Thyroid gland (tissue), 4 donors: Measurements from ENCODE around the gene DVL2. TPM values are rescaled to one million over a fixed set of nuclear protein-coding genes. Genes with fewer than 3 reads are reported as not detected.

ENCODE experiments used
- DNase-seq, 2 donors: peaks; one replicate each; pipeline ENCODE4 v3.0.0-alpha.2; 2019
- H3K27ac ChIP-seq, 3 donors: fragments of 200-600 bp; sonication (generic); 1 replicate in 2 of 3; 2 replicates in 1 of 3; pipeline ENCODE4 v1.5.1; 2016 to 2019; ENCODE audit warnings: mild to moderate bottlenecking in 1 of 3, moderate library complexity in 1 of 3
- H3K27me3 ChIP-seq: fragments of 200-600 bp; sonication (generic); one replicate; pipeline ENCODE4 v1.5.1; 2019
- H3K36me3 ChIP-seq, 2 donors: fragments of 200-600 bp; sonication (generic); one replicate each; pipeline ENCODE4 v1.5.1; 2016 to 2019
- H3K4me1 ChIP-seq, 2 donors: fragments of 200-600 bp; sonication (generic); one replicate each; pipeline ENCODE4 v1.5.1; 2017 to 2019
- H3K4me3 ChIP-seq, 3 donors: fragments of 200-600 bp; sonication (generic); replicated peaks in 1 of 3; 1 replicate in 2 of 3; 2 replicates in 1 of 3; pipeline ENCODE4 v1.5.1; 2016; ENCODE audit warnings: mild to moderate bottlenecking in 1 of 3
- H3K9me3 ChIP-seq: fragments of 200-600 bp; sonication (generic); one replicate; pipeline ENCODE4 v1.5.1; 2017
- CTCF ChIP-seq, 6 experiments: fragments of 200-600 bp in 3 of 6; fragments of 450-650 bp in 3 of 6; sonication (generic) in 3 of 6; IDR thresholded peaks; one replicate each; pipeline ENCODE4 v1.5.1; 2016 to 2019; ENCODE audit warnings: antibody characterized with exemption in 6 of 6, mild to moderate bottlenecking in 2 of 6, inconsistent platforms in 1 of 6, moderate library complexity in 1 of 6
- POLR2A ChIP-seq, 2 donors: fragments of 450-650 bp; IDR thresholded peaks; one replicate each; pipeline ENCODE4 v1.6.1; 2017; ENCODE audit warnings: antibody characterized with exemption in 2 of 2, mild to moderate bottlenecking in 2 of 2, moderate library complexity in 1 of 2
- WGBS, 2 donors: methylation state at CpG; one replicate each; pipeline ENCODE4 v1.1.5; 2017; 5-methylcytosine and 5-hydroxymethylcytosine counted together
- intact Hi-C: fragments of 100-400 bp; cut with DNase I; formaldehyde crosslinking; loops from one replicate; pipeline ENCODE4 v1.15.1; 2023
- total RNA-seq, 4 donors: library from RNA; depleted of rRNA; stranded (reverse); fragments of >200 nt; gene quantifications; one replicate each; pipeline ENCODE4 v1.2.3, GENCODE V29; 2016

The DVL2 gene
- total RNA-seq, 4 donors from 2014 or later, result 45.3 to 68.6 (median 49.0) TPM

GRCh38 chr17:7205561-7205960, 28.8 kb downstream of the DVL2 start:
- Histone ChIP-seq H3K36me3 (peaks cover 3 to 6% of the 10 kb centered on the region in 2 donors), H3K27ac (peak overlapping the region in 1 of 3 donors; percentile 24), H3K9me3 (no peaks in the 10 kb centered on the region), H3K27me3 (no peaks in the 10 kb centered on the region), H3K4me1 (peaks cover 0 to 8% of the 10 kb centered on the region in 2 donors), H3K4me3 (peak overlapping the region in 1 of 3 donors; percentile 41)
- TF ChIP-seq CTCF (IDR thresholded peaks at IDR 0.05), result no peak
- WGBS, 2 donors, result 45 to 49% methylated on average over 15 of the region's 15 CpGs
- no peak for DNase-seq
- intact Hi-C loops, result no loop called here

GRCh38 chr17:7204828-7205461, 29.4 kb downstream of the DVL2 start:
- intact Hi-C loops, result no loop called here
- H3K4me1 ChIP-seq, result peaks cover 0 to 8% of the 10 kb centered on the region in 2 donors
- H3K9me3 ChIP-seq, result no peaks in the 10 kb centered on the region
- H3K36me3 ChIP-seq, result peaks cover 3 to 6% of the 10 kb centered on the region in 2 donors
- DNase-seq, result peak; percentile 62 to 79
- H3K4me3 ChIP-seq, result peak overlapping the region in 2 of 3 donors; percentile 8 to 41
- WGBS, 2 donors, result 1 to 4% methylated on average over 11 to 26 of the region's 34 CpGs
- peak overlapping the region in 2 of 3 donors; percentile 24 to 45 for H3K27ac ChIP-seq
- TF ChIP-seq POLR2A (IDR thresholded peaks at IDR 0.05) (no peak), CTCF (IDR thresholded peaks at IDR 0.05) (no peak)
- H3K27me3 ChIP-seq, result no peaks in the 10 kb centered on the region

GRCh38 chr17:7204336-7204735, 30.0 kb downstream of the DVL2 start:
- H3K27ac ChIP-seq, result peak overlapping the region in 1 of 3 donors; percentile 24
- peaks cover 3 to 6% of the 10 kb centered on the region in 2 donors for H3K36me3 ChIP-seq
- no peak for TF ChIP-seq CTCF (IDR thresholded peaks at IDR 0.05)
- no peak for TF ChIP-seq POLR2A (IDR thresholded peaks at IDR 0.05)
- DNase-seq, result no peak
- no peaks in the 10 kb centered on the region for H3K27me3 ChIP-seq
- H3K4me1 ChIP-seq, result peaks cover 0 to 8% of the 10 kb centered on the region in 2 donors
- H3K9me3 ChIP-seq, result no peaks in the 10 kb centered on the region
- no peak overlapping the region for H3K4me3 ChIP-seq
- WGBS, 2 donors, result 77 to 79% methylated on average over 15 of the region's 15 CpGs
- intact Hi-C loops, result no loop called here

GRCh38 chr17:7203391-7203790, 30.9 kb downstream of the DVL2 start:
- TF ChIP-seq POLR2A (IDR thresholded peaks at IDR 0.05), result no peak
- TF ChIP-seq CTCF (IDR thresholded peaks at IDR 0.05), result no peak
- peaks cover 0 to 8% of the 10 kb centered on the region in 2 donors for H3K4me1 ChIP-seq
- no peaks in the 10 kb centered on the region for H3K9me3 ChIP-seq
- no peak overlapping the region for H3K4me3 ChIP-seq
- H3K27ac ChIP-seq, result no peak overlapping the region
- peaks cover 3 to 6% of the 10 kb centered on the region in 2 donors for H3K36me3 ChIP-seq
- no peaks in the 10 kb centered on the region for H3K27me3 ChIP-seq
- no peak for DNase-seq
- intact Hi-C loops, result no loop called here
- 89 to 96% methylated on average over 12 to 15 of the region's 16 CpGs for WGBS, 2 donors

GRCh38 chr17:7196651-7197401, 37.5 kb downstream of the DVL2 start:
- WGBS, 2 donors, result 93 to 95% methylated on average over 18 to 19 of the region's 22 CpGs
- H3K9me3 ChIP-seq, result no peaks in the 10 kb centered on the region
- H3K27ac ChIP-seq, result no peak overlapping the region
- DNase-seq, result no peak
- no peak overlapping the region for H3K4me3 ChIP-seq
- H3K36me3 ChIP-seq, result peaks cover 9 to 14% of the 10 kb centered on the region in 2 donors
- intact Hi-C loops, result no loop called here
- H3K4me1 ChIP-seq, result no peaks in the 10 kb centered on the region
- no peak for TF ChIP-seq CTCF (IDR thresholded peaks at IDR 0.05)
- no peak for TF ChIP-seq POLR2A (IDR thresholded peaks at IDR 0.05)
- H3K27me3 ChIP-seq, result no peaks in the 10 kb centered on the region
